SK-N-SH (cell line): ENCODE results near the gene KIF19. TPM values are rescaled to one million over a fixed set of nuclear protein-coding genes. Genes with fewer than 3 reads are reported as not detected.

Experiments used
- CTCF ChIA-PET: fragments of 300-600, 350-600 bp; formaldehyde crosslinking; extraction: SDS; loops from one replicate; lab custom pipeline; 2021; lab: Yijun Ruan, JAX
- POLR2A ChIA-PET: fragments of 350-600 bp; sonication (Branson Sonifier 250); formaldehyde crosslinking; extraction: SDS; loops from one replicate; lab custom pipeline; 2020; ENCODE audit warnings: antibody characterized with exemption, inconsistent platforms; lab: Yijun Ruan, JAX
- DNase-seq: peaks from one replicate; pipeline ENCODE4 v3.0.0; 2012
- H2AFZ ChIP-seq: fragments of 200-600 bp; sonication (generic); 2 replicates; pipeline ENCODE4 v1.8.1; 2016; ENCODE audit warnings: antibody characterized with exemption, mild to moderate bottlenecking, low read depth
- H3F3A ChIP-seq: fragments of 200-600 bp; sonication (generic); replicated peaks from 2 replicates; pipeline ENCODE3; 2016; ENCODE audit warnings: antibody characterized with exemption, mild to moderate bottlenecking; ENCODE audit not compliant: insufficient read depth
- H3K27ac ChIP-seq, 2 experiments: fragments of 200-500 bp in 1 of 2; fragments of 200-600 bp in 1 of 2; sonication (Bioruptor generic) in 1 of 2; sonication (generic), shearing (Covaris generic) in 1 of 2; 2 replicates each; pipeline versions ENCODE4 v1.5.1 to v1.6.1; 2014 to 2016; ENCODE audit warnings: low read depth in 2 of 2, inconsistent platforms in 1 of 2, low read length in 1 of 2, mild to moderate bottlenecking in 1 of 2, mixed read lengths in 1 of 2
- H3K27me3 ChIP-seq: fragments of 200-600 bp; sonication (generic), shearing (Covaris generic); 2 replicates; pipeline ENCODE4 v1.6.1; 2016; ENCODE audit warnings: mixed run types; ENCODE audit not compliant: insufficient read depth
- H3K36me3 ChIP-seq, 2 experiments: fragments of 200-500 bp in 1 of 2; fragments of 200-600 bp in 1 of 2; sonication (Bioruptor generic) in 1 of 2; sonication (generic) in 1 of 2; replicated peaks in 1 of 2; 2 replicates each; pipeline versions ENCODE3 to v1.5.1; 2014 to 2016; ENCODE audit warnings: low read length in 1 of 2, mild to moderate bottlenecking in 1 of 2; ENCODE audit not compliant: insufficient read depth in 2 of 2, control insufficient read depth in 1 of 2
- H3K4me1 ChIP-seq, 2 experiments: fragments of 200-500 bp in 1 of 2; fragments of 200-600 bp in 1 of 2; sonication (Bioruptor generic) in 1 of 2; sonication (generic), shearing (Covaris generic) in 1 of 2; 2 replicates each; pipeline versions ENCODE4 v1.5.1 to v1.6.1; 2014 to 2016; ENCODE audit warnings: low read depth in 1 of 2, low read length in 1 of 2, mixed run types in 1 of 2; ENCODE audit not compliant: insufficient read depth in 2 of 2, control insufficient read depth in 1 of 2
- H3K4me2 ChIP-seq: fragments of 200-600 bp; sonication (generic), shearing (Covaris generic); 2 replicates; pipeline ENCODE4 v1.6.1; 2017; ENCODE audit warnings: mixed run types
- H3K4me3 ChIP-seq, 2 experiments: fragments of 200-500 bp in 1 of 2; fragments of 200-600 bp in 1 of 2; sonication (Bioruptor generic) in 1 of 2; sonication (generic), shearing (Covaris generic) in 1 of 2; 2 replicates each; pipeline versions ENCODE4 v1.5.1 to v1.8.1; 2014 to 2016; ENCODE audit warnings: low read depth in 2 of 2, inconsistent platforms in 1 of 2, low read length in 1 of 2, mild to moderate bottlenecking in 1 of 2, mixed read lengths in 1 of 2, moderate library complexity in 1 of 2
- H3K79me2 ChIP-seq: fragments of 200-600 bp; sonication (generic); 2 replicates; pipeline ENCODE4 v1.8.1; 2017; ENCODE audit warnings: mild to moderate bottlenecking; ENCODE audit not compliant: insufficient read depth
- H3K9ac ChIP-seq: fragments of 200-600 bp; sonication (generic); 2 replicates; pipeline ENCODE4 v1.6.1; 2017; ENCODE audit warnings: mixed run types
- H3K9me2 ChIP-seq: fragments of 200-600 bp; sonication (generic); 2 replicates; pipeline ENCODE4 v1.6.1; 2017; ENCODE audit warnings: mixed run types
- H3K9me3 ChIP-seq: fragments of 200-600 bp; sonication (generic); 2 replicates; pipeline ENCODE4 v1.6.1; 2017; ENCODE audit warnings: mixed run types, mild to moderate bottlenecking, moderate library complexity
- H4K20me1 ChIP-seq: fragments of 200-600 bp; sonication (generic); 2 replicates; pipeline ENCODE4 v1.6.1; 2017; ENCODE audit warnings: mild to moderate bottlenecking, mixed run types; ENCODE audit not compliant: insufficient read depth
- CHD2 ChIP-seq: fragments of 150-350 bp; IDR thresholded peaks from 2 replicates; pipeline ENCODE4 v1.6.1; 2018; ENCODE audit warnings: low read length; ENCODE audit not compliant: partially characterized antibody
- ELF1 ChIP-seq: IDR thresholded peaks from 2 replicates; pipeline ENCODE4 v1.4.0; 2012
- FOSL2 ChIP-seq: IDR thresholded peaks from 2 replicates; pipeline ENCODE4 v1.4.0; 2012; ENCODE audit warnings: low read depth, mild to moderate bottlenecking, moderate library complexity, borderline replicate concordance
- GABPA ChIP-seq: IDR thresholded peaks from 2 replicates; pipeline ENCODE4 v1.4.0; 2012; ENCODE audit warnings: low read depth, mild to moderate bottlenecking
- GATA2 ChIP-seq: sonication (generic); formaldehyde crosslinking; IDR thresholded peaks from 2 replicates; pipeline ENCODE4 v1.5.0; 2020; ENCODE audit warnings: mild to moderate bottlenecking, missing genetic modification reagents
- JUND ChIP-seq: IDR thresholded peaks from 2 replicates; pipeline ENCODE4 v1.4.0; 2012
- MAX ChIP-seq: IDR thresholded peaks from 2 replicates; pipeline ENCODE4 v1.4.0; 2012; ENCODE audit warnings: low read depth
- MEF2A ChIP-seq: IDR thresholded peaks from 2 replicates; pipeline ENCODE4 v1.4.0; 2012; ENCODE audit warnings: low read depth, borderline replicate concordance
- MXI1 ChIP-seq: IDR thresholded peaks from 2 replicates; pipeline ENCODE4 v1.6.1; 2012; ENCODE audit warnings: mild to moderate bottlenecking, low read depth, low read length, improper control_type of control experiment
- NRF1 ChIP-seq: IDR thresholded peaks from 2 replicates; pipeline ENCODE4 v1.6.1; 2012; ENCODE audit warnings: low read depth, mild to moderate bottlenecking, low read length
- RCOR1 ChIP-seq: fragments of 150-350 bp; IDR thresholded peaks from 2 replicates; pipeline ENCODE4 v1.6.1; 2017; ENCODE audit warnings: antibody characterized with exemption, low read length
- SMC3 ChIP-seq: IDR thresholded peaks from 2 replicates; pipeline ENCODE4 v1.6.1; 2012; ENCODE audit warnings: low read depth, low read length, improper control_type of control experiment
- TCF12 ChIP-seq: IDR thresholded peaks from 2 replicates; pipeline ENCODE4 v1.4.0; 2012
- USF2 ChIP-seq: fragments of 150-350 bp; IDR thresholded peaks from 2 replicates; pipeline ENCODE4 v1.6.1; 2017; ENCODE audit warnings: antibody characterized with exemption, low read length, low read depth, borderline replicate concordance
- ZBTB33 ChIP-seq: IDR thresholded peaks from 2 replicates; pipeline ENCODE4 v1.4.0; 2012; ENCODE audit warnings: low read depth, borderline replicate concordance
- WGBS: methylation state at CpG from one replicate; pipeline ENCODE4 v1.1.6; 2017; ENCODE audit warnings: low lambda C conversion rate; 5-methylcytosine and 5-hydroxymethylcytosine counted together
- polyA plus RNA-seq, 3 experiments: library from polyadenylated mRNA; depleted of rRNA; stranded (reverse); fragments of >200 nt; gene quantifications; 2 replicates each; pipeline ENCODE4 v1.2.3, GENCODE V29; 2012
- TF ChIP-seq, protein P1 (sequence below): fragments of 150-350 bp; IDR thresholded peaks from 2 replicates; pipeline ENCODE4 v1.6.1; 2016; ENCODE audit warnings: mild to moderate bottlenecking, low read depth, low read length

KIF19 gene
- polyA plus RNA-seq, 1 of the 3 experiments (the other 2 are of a cell fraction), result not detected

DNA sequence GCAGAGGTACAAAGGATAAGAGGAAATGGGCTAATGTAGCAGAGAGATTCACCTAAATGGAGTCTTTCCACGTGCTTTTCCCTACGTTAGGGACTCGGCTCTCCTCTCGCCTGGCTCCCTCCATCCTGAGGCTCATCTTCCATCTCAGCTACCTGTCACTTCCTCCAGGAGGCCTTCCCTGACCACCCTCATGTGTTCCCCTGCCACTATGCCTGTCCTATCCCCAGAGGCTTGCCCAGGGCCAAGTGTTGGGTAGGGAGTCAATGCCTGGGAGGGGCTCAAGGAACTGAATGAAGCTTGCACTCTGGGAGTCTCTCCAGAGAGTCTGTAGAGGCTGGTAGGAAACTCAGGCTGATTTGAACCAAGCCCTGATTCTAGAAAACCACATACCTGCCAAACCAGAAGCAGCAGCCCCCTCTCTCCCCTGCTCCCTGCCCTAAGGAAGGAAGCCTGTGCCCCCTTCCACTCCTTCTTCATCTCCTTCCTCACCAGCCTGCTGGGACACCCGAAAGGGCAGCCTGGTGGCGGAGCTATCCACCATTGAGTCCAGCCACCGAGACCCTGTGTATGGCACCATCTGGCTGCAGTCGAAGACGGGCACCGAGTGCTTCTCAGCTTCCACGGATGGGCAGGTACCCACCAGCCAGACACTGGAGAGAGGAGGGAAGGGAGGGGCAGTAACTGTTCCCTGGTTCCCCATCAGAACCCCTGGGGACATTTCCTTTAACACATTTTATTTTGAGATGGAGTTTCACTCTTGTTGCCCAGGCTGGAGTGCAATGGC is 26.6 kb upstream of the KIF19 start:
- H3K27ac ChIP-seq, result no peak overlapping the region
- no peak overlapping the region for H3K4me2 ChIP-seq
- H3K36me3 ChIP-seq, result no peaks in the 10 kb centered on the region
- H3K4me3 ChIP-seq, result no peak overlapping the region
- H3K27me3 ChIP-seq, result no peaks in the 10 kb centered on the region
- peaks cover 0 to 3% of the 10 kb centered on the region in 2 experiments; a peak in 1 of 4 replicates for H3K4me1 ChIP-seq
- TF ChIP-seq ZBTB33 (no peak), CHD2 (no peak), MAX (no peak), NRF1 (no peak), FOSL2 (no peak), USF2 (no peak), GATA2 (CRISPR knock-in tag) (no peak), RCOR1 (no peak), GABPA (no peak), JUND (no peak), SMC3 (no peak), MEF2A (no peak), ELF1 (no peak), MXI1 (no peak), TCF12 (no peak)
- TF ChIP-seq, protein P1, sequence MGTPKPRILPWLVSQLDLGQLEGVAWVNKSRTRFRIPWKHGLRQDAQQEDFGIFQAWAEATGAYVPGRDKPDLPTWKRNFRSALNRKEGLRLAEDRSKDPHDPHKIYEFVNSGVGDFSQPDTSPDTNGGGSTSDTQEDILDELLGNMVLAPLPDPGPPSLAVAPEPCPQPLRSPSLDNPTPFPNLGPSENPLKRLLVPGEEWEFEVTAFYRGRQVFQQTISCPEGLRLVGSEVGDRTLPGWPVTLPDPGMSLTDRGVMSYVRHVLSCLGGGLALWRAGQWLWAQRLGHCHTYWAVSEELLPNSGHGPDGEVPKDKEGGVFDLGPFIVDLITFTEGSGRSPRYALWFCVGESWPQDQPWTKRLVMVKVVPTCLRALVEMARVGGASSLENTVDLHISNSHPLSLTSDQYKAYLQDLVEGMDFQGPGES, result no peak
- no peaks in the 10 kb centered on the region for H3F3A ChIP-seq
- H3K79me2 ChIP-seq, result no peaks in the 10 kb centered on the region
- H3K9me2 ChIP-seq, result no peaks in the 10 kb centered on the region
- CTCF ChIA-PET, result interaction anchor here (0.5 to 7.8 kb wide), 22 partner anchors 9 to 437 kb away, joined by 3 to 93 read pairs (median 5); partner anchors contain the start of genes RPL38 and TTYH2
- H2AFZ ChIP-seq, result no peak overlapping the region
- POLR2A ChIA-PET, result interaction anchor here (0.6 kb wide), 1 partner anchor 96 kb away, joined by 3 read pairs; the partner anchor contains the start of gene RPL38
- H4K20me1 ChIP-seq, result no peaks in the 10 kb centered on the region
- H3K9me3 ChIP-seq, result peaks cover 4% of the 10 kb centered on the region; the same call in 1 of the 2 replicates
- DNase-seq, result no peak
- WGBS, result 37% methylated on average over 10 of the region's 11 CpGs
- no peak overlapping the region for H3K9ac ChIP-seq
